HG03457 (cell line): ENCODE measurements around the gene CDK5.

Experiments
- ATAC-seq: cut with Tn5 transposase; IDR thresholded peaks from one replicate; pipeline ENCODE4 v1.9.1; 2021; ENCODE audit warnings: moderate number of reproducible peaks; ENCODE audit not compliant: unreplicated experiment

Gene CDK5

GRCh38 chr7:151057506-151057988 is at the start of gene CDK5:
Gene CDK5, minus strand, starts transcription at chr7:151057897. Its CDS starts 49 bp downstream, at chr7:151057848.
- ATAC-seq: peak; percentile 7

DNA sequence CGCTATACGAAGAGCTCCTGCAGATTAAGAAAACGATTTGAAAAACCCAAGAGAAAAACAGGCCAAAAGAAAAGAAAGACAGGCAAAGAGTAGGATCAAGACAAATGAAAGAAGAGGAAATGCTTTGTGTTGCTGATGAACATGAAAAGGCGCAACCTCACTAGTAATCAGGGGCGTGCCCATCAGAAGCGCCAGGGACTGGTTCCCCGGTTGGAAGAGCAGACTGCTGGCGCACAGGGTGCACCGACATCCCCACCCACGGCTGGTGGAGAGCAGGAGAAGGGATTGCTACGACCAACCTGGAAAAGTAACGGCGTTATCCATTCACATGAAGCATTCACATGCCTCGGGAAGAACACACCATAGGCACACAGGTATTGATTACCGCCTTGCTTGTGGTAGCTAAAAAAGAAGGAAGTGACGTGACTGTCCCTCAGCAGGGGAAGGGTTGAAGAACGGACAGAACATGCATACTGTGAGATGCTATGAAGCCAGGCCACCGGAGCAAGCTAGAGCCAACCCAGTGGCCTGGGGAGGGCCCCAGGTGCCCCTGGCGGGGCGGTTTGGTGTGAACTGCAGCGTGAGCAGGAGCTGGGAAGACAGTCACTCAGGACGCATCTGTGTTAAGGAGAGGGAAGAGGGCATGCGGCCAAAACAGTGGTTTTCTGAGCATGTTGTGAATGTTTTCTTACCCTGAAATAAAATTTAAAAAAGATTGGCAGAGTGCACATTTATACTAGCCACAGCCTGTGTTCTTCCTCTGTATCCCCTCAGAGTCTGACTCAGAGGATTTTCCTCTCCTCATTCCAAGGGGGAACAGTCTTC is 46.9 kb upstream of the CDK5 start:
- ATAC-seq: no peak

DNA sequence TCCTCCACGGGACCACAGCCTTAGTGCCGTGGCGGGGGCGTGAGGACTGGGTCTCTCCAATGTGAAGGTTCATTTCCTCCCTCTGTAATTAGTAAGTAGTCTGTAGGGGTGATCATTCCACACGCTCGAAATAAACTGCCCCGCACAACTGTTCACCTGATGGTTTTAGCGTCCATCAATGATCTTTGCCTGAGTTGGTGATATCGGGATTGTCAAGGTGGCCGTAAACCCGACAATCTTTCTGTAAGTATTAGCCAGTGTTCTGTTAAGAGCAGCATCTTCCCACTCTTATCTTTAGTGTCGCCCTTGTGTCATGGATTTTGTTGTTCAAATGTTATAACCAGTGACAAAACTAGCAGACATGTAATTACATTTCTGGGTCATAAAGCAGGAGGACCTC is 46.3 kb upstream of the CDK5 start:
- no peak for ATAC-seq

DNA sequence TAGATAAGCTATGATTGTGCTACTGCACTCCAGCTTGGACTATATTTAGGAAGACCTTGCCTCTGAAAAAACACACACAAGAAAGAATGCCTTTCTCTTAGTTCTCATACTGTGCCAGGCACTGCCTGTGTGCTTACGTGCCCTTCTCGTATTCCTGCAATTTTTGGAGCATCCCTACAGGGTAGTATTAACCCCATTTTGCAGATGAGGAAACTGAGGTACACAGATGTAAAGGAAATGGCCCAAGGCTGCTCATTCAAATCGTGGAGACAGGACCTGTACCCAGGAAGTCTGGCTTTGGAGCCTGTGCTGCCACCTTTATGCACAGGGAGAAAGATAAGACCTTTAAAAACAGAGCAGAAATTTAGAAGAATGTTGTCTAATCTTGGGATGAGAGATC is 45.3 kb upstream of the CDK5 start:
- no peak for ATAC-seq

DNA sequence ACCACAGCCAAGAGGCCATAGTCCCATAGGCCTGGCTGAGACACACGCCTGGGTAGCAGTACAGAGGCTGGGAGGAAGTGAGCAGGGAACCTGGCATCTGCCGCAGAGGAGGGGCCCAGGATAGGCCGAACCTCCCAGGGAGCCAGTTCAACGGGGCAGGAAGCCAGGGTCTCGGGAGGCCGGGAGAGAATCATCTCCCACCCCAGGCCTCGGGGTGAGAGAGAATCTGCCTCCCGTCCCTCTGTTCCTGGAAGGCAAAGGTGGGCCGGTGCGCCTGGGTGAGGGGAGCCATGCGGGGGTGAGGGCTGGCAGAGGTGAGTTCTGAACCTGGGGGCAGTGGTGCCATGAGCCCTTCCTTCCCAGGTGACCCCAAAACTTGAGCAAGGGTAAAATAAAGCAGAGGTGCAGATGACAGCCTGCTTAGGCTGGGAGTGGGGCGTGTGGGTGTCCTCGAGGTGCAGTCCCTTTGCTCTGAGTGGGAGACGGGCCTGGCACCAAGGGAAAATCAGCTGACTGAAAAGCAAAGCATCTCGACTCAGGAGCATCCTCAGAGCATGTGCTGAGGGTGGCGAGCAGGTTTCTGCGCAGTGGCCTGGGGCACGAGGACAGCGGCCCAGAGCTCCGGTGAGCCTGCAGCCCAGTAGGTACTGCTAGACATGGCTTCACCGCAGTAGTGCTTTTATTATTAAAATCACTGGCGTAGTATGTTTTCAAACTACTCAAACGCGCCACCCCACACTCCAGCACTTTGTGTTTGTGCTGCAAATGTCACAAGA is 44.1 kb upstream of the CDK5 start:
- no peak for ATAC-seq

- ATAC-seq: no peak
Observed at GRCh38 chr7:151100921-151101320, 43.2 kb upstream of the CDK5 start.

DNA sequence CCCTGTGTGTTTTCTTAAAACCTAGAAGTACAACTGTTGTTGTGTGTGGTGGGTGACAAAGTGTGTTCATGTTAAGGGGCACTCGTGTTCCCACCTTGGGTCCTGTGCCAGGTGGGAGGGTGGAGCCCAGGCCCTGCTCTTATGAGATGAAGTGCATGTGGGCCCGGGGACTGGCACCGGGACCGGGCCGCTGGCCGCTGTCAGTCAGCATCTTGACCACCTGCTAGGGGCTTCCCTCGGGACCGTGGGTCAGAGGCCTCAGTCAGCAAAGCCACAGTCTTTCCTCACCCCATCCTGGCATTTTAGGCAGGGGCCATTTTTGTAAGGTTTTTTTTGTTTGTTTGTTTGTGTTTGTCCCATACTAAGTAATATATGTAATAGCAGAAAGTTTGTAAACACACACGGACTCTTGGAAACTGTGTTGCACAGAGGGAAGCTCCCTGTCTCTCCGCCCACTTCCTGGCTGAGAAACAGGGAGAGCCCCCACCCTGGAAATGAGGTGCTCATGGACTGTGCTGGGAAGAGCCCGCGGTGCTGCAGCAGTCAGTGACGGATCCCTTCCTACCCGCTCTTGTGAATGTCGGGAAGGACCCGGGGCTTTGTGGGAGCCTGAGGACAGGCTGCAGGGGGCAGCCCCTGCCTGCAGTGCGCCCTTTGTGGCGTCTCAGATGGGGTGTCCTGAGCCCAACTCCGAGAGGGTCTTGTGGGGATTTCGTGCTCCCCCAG is 42.0 kb upstream of the CDK5 start:
- ATAC-seq: no peak

- ATAC-seq: no peak
Observed at GRCh38 chr7:151095828-151096475, 38.3 kb upstream of the CDK5 start.

DNA sequence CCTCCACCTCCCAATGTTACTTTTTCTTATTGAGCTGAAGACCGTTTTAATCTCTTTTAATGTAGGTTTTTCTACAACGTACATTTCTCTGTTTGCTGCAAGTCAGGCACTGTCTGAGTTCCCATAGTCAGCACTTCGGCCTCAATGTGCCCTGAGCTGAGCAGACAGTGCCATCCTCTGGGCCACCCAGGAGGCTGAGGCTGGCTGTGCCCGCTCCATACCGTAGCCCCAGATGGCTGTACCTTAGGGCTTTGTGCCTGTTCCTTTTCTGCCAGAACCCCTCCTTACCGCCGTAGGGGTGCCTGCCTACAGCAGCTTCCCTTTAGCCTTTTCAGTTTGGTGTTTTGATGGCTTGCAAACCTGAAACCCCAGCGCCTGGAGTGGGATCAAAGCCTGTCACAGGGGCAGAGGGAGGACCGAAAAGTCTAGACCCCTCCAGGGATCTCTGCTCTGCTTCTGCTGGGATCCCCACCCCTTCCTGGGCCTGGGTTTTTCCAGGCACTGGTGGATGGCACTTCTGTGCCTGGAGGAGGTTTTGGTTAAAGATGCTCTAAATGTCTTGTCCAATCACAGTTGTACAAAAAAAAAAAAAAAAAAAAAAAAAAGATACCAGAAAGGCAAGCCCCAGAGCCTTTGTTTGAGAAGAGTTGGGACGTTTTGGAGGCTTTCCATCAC is 37.6 kb upstream of the CDK5 start:
- ATAC-seq: no peak

DNA sequence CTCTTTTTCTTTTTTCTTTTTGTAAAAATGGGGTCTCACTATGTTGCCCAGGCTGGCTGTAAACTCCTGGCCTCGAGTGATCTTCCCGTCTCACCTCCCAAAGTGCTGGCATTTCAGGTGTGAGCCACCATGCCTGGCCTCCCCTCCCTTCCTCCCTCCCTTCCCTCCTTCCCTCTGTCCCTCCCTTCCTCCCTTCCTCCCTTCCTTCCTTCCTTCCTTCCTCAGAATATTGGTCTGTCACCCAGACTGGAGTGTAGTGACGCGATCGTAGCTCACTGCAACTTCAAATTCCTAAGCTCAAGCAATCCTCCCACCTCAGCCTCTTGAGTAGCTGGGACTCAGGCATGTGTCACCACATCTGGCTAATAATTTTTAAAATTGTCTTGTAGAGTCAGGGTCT is 37.0 kb upstream of the CDK5 start:
- ATAC-seq: no peak

DNA sequence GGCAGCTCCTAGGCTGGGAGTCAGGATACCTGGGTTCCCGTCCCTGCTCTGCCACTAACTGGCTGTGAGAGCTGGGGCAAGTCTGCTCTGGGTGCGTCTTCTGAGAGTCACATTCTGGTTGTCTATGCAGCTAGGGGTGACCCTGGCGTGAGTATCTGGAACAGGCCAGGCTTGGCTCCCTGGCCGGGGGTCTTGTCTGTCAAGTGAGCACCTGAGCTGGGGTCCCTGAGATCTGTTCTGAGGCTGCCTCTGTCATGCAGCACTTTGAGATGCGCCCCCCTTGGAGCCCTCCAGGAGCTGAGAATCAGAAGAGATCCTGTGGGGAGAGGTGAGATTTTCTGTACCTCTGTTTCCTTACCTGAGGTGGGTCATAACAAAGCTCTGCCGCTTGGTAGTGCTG is 36.1 kb upstream of the CDK5 start:
- no peak for ATAC-seq

DNA sequence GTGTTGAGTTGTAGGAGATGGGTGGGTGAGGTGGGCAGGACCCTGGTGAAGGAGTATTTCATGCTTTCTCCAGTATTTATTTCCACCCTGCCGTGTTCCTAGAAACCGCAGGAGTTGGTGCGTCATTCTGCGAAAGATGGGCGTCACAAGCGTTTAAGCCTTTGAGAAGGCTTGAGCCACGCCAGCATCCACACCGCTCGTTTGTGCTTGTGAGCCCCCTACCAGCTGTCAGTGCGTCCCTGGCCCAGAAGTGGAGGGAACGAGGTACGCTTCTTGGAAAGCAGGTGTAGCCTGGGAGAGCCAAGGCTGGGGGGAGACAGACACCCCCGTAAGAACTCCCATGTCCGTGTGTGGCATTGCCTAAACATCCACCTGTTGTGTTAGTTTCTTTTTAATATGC is 34.3 kb upstream of the CDK5 start:
- ATAC-seq: no peak

- no peak for ATAC-seq
Observed at GRCh38 chr7:151091431-151091830, 33.7 kb upstream of the CDK5 start.

- ATAC-seq: no peak
Observed at GRCh38 chr7:151091003-151091402, 33.3 kb upstream of the CDK5 start.

DNA sequence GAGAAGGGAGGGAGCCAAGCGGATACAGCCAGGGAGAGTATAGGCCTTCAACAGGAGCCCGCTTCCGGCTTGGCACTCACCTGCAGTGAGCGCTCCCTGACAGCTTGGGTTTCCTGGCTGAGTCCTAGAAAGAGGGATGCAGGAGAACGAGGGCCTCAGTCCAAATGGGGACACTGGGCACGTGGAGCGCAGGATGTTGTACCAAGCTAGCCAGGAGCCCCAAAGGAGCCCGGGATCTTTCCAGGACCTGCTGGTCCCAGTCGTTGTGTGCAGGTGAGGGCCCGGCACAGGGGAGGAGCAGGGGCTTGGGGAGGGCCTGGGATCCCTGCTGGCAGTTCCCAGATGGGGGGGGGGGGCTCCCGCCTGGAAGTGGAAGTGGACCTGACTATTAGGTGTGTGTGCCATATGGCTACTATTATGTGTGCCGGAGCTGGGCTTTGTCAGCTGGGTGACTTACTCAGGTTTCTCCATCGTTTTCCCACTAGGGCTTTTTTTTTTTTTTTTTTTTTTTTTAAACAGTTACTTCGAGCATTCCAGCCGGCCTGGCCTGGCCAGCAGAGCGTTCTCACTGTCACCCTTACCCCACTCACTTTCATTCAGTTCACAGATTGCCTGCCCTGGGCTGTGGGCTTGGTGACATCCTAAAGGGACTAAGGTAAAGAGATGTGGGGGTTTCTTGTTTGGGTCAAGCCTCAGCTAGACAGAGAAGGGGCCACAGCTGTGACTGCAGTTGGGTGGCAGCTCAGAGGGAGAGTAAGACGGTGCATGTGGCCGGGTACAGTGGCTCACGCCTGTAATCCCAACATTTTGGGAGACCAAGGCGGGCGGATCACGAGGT is 32.4 kb upstream of the CDK5 start:
- ATAC-seq: no peak

GRCh38 chr7:151088856-151089699 is 31.4 kb upstream of the CDK5 start:
- ATAC-seq: no peak

- no peak for ATAC-seq
Observed at GRCh38 chr7:151088019-151088855, 30.5 kb upstream of the CDK5 start.
